HG03442 (cell line): Measurements from ENCODE around the gene CHN2.

Experiments used
- ATAC-seq: cut with Tn5 transposase; IDR thresholded peaks from one replicate; pipeline ENCODE4 v1.9.1; 2021; ENCODE audit warnings: mild to moderate bottlenecking, moderate library complexity; ENCODE audit not compliant: unreplicated experiment

Gene CHN2

DNA sequence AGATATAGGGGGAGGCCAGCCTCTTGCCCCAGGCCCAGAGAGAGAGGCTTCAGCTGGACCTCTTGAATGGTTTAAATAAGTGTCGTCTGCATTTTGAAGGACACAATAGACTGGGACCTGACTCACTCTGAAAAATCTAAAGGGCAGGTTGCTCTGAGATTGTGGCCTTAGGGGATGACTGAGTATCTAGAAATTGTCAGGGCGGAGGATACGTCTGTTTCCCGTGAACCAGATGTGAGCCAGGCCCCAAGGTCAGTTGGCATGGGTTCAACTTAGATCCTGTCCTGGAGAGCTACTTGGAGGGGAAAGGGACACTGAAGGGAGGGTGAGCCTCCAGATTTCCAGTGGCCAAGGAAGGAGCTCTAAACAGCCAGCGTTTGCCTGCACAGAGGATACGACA is 110.2 kb downstream of the CHN2 start:
- ATAC-seq = no peak

DNA sequence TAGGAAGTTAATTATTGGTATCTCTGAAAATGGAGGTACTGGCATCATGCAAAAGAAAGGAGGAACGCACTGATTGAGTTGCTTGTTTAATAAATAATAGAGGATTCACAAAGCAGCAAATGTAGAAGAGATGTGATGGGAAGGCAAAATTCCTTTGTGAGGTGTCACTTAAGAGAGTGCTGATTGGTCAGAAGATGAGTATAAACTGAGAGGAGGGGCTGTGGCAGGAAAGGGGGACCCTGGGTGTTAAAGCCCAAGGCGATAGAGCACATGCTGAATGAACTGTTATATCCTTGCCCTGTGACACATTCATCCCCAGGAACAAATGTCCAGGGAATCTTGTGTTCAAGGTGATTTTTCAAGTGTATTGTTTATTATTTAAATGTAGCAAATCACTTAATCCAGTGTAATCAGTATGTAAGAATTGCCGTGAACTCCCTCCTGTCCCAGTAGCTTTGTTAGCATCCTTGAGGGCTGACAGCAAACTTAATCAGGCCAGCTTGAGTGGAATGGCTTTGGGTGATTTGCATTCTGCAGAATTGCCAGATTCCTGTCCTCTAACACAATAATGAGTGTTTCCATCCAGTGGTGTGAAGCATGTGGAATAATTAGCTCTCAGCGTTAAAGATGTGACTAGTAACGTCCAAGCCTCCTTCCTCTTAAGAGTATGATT is 111.9 kb downstream of the CHN2 start:
- ATAC-seq = no peak

DNA sequence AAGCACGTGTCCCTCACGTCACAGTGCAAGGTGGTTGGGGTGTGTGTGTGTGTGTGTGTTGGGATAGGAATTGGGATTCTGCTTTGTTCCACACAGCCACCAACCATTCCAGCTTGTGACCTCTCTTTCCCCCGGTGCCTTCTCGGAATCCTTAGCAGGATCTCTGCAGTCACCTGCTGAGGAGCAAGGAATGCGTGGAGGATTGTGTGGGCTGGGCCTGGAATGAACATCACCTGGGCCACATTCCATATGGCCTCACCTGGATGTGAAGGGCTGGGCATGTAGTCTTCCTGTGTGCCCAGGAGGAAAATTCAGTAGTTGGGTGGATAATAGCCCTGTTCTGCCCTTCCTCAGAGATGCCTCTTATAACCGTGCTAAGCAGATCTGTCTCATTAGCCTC is 113.8 kb downstream of the CHN2 start:
- ATAC-seq = no peak

DNA sequence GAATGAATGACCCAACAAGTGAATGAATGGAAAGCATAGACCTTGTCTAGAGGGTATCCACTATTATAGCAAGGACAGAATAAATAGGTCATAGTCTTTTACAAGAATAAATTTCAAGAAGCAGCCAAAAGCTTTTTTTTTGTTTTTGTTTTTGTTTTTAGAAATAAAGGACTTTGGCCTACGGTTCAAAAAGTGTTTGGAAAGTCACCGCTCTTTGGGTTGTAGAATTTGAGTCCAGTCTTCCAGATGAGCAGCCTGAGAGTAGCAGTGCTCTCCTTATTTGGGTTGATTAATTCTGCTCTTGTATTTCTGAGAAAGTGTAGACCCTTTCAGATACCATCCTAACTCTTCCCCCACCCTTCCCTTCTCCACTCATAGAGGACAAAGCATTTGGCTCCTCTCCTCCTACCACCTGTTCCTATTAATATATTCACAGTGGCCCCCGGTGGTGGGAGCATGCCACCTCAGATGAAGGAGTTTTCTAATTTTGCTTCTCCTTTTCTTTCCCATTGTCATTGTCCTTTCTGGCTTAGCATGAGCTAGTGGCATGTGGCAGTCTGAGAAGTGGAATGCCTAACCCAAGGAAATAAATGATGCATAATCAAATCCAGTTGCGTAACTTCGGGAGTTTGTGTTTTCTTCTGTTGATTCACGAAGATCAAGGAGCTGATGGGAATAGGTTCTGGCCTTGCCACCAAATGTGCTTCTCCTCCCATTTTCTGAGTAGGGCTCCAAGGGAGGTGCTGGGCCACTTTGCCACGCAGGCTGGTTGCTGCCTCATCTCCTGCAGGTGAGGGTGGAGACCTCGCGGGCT is 114.7 kb downstream of the CHN2 start:
- no peak for ATAC-seq

DNA sequence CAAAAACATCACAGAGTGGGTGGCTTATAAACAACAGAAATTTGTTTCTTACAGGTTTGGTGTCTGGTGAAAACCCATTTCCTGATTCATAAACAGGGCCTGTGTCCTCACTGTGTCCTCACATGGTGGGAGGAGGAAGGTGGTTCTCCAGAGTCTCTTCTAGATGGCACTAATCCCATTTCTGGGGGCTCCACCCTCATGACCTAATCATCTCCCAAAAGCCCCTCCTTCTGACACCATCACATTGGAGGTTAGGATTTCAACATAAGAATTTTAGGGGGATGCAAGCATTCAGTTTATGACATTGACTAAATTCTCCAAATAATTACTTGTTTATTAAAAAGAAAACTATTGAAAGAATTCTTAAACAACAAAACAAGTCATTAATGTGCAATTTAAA is 116.0 kb downstream of the CHN2 start:
- no peak for ATAC-seq

DNA sequence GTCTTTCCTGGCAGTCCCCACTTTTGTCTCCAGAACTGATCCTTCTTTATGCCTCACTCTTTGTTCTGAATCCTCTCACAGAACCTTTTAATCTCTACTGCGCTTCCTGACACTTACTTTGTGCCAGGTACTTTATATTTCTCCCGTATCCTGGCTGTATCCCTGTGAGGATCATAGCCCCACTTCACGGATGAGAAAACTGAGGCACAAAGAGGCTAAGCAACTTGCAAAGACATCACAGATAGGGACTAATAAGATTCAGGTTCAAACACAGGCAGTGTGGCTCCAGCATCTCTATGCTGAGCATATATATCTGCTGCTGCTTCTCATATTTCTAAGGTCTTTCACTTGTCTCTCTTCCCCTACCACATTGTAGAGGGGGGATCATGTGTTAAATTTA is 116.7 kb downstream of the CHN2 start:
- ATAC-seq = no peak

DNA sequence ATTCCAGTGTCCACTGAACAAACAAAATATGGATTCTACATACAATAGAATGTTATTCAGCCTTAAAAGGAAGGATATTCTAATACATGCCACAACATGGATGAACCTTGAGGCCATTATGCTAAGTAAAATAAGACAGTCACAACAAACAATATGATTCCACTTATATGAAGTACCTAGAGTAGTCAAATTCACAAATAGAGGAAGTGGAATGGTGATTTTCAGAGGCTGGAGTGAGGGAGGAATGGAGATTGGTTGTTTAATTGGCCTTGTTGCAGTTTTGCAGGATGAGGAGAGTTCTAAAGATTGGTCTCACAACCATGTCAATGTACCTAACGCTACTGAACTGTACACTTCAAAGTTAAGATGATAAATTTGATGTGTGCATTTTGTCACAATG is 119.6 kb downstream of the CHN2 start:
- ATAC-seq = no peak

DNA sequence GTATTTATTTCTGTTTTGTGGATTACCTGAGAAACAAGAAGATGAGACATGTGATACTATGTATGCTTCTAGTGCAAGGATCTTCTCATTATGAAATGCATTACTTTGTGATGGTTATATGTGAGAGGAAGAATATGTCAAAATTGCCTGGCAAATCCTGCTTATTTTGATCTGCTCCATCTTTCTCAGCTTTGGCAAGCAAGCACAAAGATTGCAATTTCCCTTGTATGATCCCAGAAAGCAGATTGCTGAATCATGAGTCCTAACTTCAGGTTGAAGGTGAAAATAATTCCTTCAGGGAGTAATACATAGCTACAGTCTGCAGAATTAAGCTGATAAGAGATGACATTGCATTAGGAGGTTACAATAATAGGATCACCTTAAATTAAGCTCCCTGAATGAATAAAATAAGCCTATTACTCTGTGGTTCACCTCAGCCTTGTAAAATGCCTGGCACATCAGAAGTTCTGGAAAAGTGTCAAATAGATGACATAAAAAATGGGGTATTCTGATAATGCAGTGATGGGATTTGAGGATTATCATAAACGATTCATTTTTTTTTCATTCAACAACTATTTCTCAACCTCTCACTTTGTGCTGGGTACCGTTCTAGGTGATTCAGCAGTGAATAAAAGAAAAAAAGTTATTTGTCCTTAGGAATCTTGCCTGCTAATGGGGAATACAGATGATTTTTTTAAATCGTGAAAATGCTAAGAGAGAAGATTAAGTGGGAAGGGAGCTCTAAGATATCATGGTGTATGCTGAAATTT is 120.7 kb downstream of the CHN2 start:
- no peak for ATAC-seq

DNA sequence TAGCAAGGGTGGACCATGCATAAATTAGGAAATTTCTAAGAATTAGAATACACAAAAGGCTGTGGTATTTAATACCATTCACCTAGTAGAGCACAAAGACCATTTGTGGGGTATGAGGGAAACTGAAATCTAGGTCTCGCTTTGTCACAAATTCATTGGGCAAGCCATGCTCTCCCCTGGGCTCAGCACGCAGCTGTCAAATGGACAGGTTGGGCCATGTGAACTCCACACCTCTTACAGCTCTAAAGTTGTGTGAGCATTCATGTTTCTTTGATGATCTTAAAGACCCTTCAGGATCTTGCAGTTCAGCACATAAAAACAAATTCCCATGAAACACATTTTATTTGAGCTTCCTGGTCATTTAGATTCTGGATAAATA is 121.3 kb downstream of the CHN2 start:
- no peak for ATAC-seq

DNA sequence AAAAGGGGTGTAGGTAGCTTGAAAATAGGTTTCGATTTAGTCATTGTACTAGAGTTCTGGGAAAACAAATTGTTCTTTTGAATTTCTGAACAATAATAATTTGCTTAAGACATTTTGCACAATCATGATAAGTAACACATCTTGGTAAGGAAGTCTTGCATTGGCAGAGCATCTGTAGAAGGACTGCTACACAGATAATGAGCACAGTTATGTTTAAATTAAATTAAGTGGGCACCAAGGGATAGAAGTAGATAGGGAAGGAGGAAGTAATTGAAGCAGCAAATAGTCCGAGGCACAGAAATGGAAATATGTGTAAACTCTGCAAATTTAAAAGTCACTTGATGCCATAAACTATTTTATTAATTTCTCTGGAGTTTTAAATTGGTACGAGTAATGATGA is 122.4 kb downstream of the CHN2 start:
- ATAC-seq = no peak

DNA sequence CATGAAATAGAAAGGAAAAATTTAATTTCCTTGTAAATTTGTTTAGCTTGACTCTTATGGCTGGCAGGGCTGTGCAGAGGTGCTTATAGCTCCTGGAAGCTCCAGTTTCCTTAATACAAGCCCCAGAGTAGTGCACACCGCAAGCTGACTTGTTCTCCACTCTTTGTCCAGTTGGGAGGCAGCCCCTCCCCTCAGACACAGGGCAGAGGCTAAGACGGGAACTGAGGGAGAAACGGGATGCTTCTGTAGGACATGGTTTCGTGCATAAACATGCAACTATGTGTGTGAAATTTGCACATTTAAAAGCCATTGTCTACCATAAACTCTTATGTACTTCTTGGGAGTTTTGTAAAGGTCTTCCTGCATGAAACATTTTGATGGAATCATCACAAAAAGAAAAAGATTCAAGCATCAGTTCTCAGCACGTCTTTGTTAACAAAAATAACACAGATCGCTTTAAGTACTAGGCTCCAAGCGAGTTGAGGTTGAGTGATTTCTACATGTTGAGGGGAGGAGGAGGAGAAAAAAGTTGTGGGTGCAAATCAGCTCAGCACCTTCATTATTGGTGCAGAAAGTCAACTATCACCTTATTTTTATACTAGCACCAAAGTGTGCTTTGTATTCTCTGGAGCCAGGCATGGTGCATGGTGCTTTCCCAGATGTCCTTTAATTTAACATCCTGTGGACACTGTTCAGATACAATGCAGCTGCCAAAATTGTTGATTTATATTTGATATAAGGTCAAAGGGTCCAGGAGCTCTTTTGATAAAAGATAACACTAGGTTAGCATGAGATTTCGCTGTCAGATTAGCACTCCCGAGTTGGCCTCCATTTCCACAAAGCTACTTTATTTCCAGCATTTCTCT is 124.5 kb downstream of the CHN2 start:
- no peak for ATAC-seq

DNA sequence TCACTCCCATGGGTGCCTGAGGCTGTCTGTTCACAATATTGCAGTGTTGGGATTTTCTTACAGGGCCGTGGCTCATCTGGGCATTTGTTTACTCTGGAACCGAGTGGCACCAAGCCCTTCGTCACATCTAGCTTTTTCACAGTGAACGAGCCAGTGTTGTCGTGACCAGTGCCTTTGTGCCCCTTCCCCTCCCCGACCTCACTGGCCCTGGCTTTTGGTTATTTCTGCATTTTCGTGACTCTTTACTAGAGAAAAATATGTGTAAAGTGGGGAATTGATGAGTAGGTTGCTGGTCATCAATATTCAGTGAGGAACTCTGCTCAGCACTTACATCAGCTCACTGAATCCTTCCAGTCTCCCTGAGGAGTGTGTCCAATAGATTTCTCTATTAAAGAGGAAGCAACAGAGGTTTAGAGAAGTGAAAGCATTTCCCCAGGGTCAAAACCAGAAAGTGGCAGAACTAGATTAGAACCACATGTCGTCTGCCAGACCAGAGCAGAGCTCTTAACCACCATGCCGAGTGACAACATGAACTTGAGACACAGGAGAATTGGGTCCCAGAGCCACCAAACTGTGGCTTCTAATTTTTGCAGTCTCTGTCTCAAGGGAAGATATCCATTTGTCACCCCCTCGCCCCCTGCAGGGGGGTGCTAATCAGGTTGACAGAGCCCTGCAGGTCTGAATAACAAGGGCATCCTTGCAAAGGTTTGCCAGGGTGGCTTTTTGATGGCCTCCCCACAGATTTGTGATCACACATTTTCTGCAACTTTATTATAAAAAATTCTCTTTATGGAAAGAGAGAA is 125.3 kb downstream of the CHN2 start:
- no peak for ATAC-seq

DNA sequence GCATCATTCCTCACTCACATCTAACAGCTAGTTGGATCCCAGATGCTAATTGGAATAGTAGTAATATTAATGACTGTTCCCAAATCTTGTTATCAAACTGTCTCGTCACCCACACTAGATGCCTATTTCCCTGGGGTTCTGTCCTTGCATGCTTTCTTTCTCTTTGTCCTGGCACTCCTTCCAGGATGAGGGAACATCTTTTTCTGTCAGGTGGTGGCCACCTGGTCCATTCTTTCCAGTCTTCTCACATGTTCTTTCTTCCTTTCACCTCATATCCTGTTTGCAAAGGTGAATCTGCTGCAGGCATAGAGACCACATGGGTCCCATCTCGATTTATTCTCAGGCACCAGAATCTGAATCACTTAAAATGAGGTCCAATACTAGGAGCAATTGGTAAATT is 126.0 kb downstream of the CHN2 start:
- no peak for ATAC-seq

DNA sequence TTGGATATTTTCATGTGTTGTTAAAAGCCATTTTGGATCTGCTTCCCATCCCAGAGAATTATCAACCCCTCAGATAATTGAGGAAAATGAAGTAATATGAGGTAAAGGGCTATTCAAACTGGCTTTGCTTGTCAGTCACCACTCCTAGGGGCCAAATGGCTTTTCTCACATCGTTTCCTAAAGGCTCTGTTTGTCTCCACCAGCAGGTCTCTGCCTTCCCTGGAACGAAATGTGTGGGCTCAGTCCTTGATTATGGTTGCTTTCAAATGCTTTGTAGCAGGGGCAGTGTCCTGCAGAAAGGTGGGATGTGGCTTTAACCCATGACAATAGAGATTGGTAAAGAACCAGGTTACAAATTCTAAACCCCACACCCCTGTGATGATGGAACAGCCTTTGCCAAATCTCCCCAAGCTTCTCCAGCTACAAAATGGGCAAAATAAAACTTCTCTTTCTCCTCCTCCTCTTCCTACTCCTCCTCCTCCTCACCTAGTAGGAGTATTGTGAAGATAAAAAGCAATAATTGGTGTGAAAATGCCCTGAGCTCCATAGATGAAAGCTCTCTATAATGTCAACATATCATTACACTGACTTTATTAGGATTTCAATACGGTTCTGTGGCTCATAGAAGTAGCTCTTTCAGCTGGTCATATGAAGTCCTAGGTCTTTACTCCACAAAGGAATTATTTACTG is 127.6 kb downstream of the CHN2 start:
- no peak for ATAC-seq

DNA sequence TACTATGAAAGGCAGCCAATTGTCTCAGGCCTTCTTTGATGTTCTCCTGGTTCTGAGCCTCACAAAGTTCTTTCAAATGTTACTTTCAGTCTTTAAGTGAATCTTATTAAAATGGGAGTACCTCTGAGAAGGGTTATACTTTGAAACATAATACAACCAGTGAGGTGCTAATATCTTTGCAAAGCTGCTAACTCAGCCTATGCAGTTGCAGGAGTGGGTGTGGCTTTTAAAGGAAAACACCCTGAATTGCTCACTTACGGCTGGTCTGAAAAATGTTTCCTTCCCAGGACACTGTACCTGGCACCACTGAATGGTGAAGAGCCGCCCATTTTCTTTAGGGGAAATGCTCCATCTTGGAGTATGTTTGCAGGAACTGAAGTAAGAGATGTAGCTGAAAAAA is 130.9 kb downstream of the CHN2 start:
- ATAC-seq = no peak

DNA sequence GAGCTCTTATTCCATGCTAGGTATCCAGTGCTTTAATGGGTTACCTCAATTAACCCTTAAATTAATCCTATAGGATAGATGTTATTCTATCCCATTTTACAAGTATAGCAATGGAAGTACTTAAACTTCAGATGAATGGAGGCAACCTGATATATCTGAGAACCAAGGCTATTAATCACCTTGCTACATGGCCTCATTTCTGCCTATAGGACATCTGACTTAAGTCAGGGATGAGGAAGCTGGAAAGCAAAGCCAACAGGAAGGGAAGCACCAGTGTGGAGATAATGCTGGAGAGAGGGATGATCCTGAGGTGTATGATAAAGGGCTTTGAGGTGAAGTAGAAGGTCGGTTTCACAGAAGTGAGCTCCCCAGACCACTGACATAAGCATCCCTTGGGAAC is 132.3 kb downstream of the CHN2 start:
- ATAC-seq = no peak

DNA sequence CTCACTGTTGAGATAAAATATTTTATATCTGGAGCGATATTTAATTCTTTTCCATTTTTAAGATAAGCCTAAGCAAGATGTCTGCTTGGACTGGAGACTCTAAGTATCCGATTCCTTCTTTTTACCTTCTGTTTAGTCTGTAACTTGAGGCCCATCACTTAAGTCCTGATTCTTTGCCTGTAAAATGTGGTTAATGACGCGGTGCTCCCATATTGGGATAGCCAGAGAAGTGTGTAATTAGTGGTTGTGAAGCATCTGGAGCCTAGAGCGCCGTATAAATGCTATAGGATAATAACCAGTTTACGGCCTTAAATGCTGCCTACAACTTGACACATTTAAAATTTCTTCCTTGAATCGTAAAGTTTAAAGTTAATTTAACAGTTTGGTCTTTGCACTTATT is 132.9 kb downstream of the CHN2 start:
- ATAC-seq = no peak

DNA sequence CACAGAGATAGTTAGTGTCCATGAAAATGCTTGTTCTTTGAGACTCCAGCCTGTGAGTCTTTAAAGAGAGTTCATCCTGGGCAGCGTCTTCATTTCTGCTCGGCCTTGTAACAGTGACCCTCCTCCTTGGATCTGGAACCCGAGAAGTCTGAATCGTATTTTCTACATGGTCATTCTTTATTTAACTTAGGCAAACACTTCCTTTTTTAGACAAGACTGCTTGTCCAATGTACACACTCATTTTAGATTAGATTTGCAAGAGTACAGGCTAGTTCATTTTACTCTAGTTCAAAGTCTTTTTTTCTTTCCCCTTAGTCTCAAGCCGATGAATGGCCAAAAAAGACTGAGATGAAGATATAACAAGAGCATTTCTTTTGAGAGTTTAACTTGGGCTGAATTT is 133.5 kb downstream of the CHN2 start:
- ATAC-seq = no peak

DNA sequence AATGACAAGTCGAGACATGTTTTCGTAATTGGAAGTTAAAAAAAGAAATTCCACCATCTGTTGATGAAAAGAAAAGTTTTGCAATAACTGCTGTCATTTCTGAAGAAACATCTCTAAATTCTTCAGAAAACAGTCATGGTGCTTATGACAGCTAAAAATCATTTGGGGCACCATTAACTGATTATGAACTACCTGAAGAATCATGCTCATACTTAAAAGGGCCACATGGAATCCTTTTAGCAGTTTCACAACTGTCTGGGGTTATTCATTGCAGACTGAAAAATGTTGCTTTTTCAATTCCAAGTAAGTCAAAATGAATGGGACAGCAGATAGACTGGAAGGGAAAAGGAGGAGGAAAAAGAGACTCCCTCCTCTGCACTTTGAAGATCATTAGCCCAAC is 134.2 kb downstream of the CHN2 start:
- ATAC-seq = no peak

DNA sequence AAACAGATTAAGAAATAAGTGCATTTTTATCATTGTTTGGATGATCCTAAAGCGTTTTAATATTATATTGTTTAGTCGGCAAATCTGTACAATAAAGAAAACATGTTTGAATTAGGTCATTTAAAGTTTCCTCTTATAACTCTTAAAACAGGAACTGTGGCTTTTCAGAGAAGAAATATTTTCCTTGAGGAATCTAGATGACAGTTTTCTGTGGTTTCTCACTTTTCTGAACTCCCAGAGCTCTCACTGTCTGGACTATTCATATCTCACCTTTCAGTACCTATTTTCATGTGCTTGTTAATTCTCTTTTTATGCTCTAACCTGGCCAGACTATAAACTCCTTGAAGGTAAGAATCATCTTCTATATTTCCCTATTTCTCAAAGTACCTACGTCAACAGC is 135.1 kb downstream of the CHN2 start:
- ATAC-seq = no peak
